Lung (tissue), 12 donors: ENCODE measurements around the gene HSD17B11. TPM values are rescaled to one million over a fixed set of nuclear protein-coding genes. Genes with fewer than 3 reads are reported as not detected.

Experiments
- ATAC-seq: fragments of 200-7000 bp; cut with Tn5 transposase; one replicate; pipeline ENCODE4 v1.9.1; 2020; ENCODE audit warnings: moderate number of reproducible peaks; ENCODE audit not compliant: insufficient read depth, low FRiP score
- DNase-seq, 3 donors: peaks; one replicate each; pipeline ENCODE4 v3.0.0-alpha.2; 2013 to 2017
- H3K27ac ChIP-seq, 2 donors: one replicate each; pipeline ENCODE4 v1.5.1; 2013; ENCODE audit warnings: mild to moderate bottlenecking in 2 of 2, moderate library complexity in 2 of 2, control low read depth in 1 of 2, inconsistent platforms in 1 of 2, low read depth in 1 of 2, low read length in 1 of 2
- H3K27me3 ChIP-seq, 3 donors: one replicate each; pipeline ENCODE4 v1.5.1; 2013; ENCODE audit warnings: low read length in 2 of 3; ENCODE audit not compliant: control insufficient read depth in 3 of 3, insufficient read depth in 3 of 3
- H3K36me3 ChIP-seq, 4 donors: one replicate each; pipeline ENCODE4 v1.5.1; 2013; ENCODE audit warnings: low read length in 4 of 4, mild to moderate bottlenecking in 1 of 4, moderate library complexity in 1 of 4; ENCODE audit not compliant: control insufficient read depth in 4 of 4, insufficient read depth in 4 of 4
- H3K4me1 ChIP-seq, 5 donors: one replicate each; pipeline ENCODE4 v1.5.1; 2013; ENCODE audit warnings: low read length in 5 of 5, mild to moderate bottlenecking in 2 of 5, moderate library complexity in 1 of 5; ENCODE audit not compliant: control insufficient read depth in 5 of 5, insufficient read depth in 5 of 5
- H3K4me3 ChIP-seq: one replicate; pipeline ENCODE4 v1.5.1; 2013; ENCODE audit warnings: mild to moderate bottlenecking, control low read depth, moderate library complexity
- H3K9ac ChIP-seq, 2 donors: one replicate each; pipeline ENCODE4 v1.5.1; 2013; ENCODE audit warnings: low read length in 2 of 2, control low read depth in 1 of 2; ENCODE audit not compliant: insufficient read depth in 1 of 2
- H3K9me3 ChIP-seq, 4 donors: one replicate each; pipeline ENCODE4 v1.5.1; 2013; ENCODE audit warnings: low read length in 3 of 4, mild to moderate bottlenecking in 1 of 4, moderate library complexity in 1 of 4; ENCODE audit not compliant: control insufficient read depth in 4 of 4, insufficient read depth in 3 of 4
- WGBS, 2 donors: extraction: QIAGEN DNeasy Blood & Tissue Kit; methylation state at CpG; one replicate each; pipeline ENCODE4 v1.1.7; 2013; 5-methylcytosine and 5-hydroxymethylcytosine counted together
- polyA plus RNA-seq, 2 donors: library from polyadenylated mRNA; stranded (reverse); fragments of 200-250 nt; gene quantifications; one replicate each; pipeline ENCODE4 v1.2.1, GENCODE V29; 2013
- total RNA-seq, 2 donors: library from RNA; depleted of rRNA in 1 of 2; stranded (reverse); fragments of >200 nt in 1 of 2; gene quantifications; one replicate each; pipeline ENCODE4 v1.2.1, GENCODE V29; 2014 to 2021
- TF ChIP-seq, protein P1 (sequence below): IDR thresholded peaks from 2 replicates; pipeline ENCODE4 v1.5.1; 2012; ENCODE audit warnings: mild to moderate bottlenecking; ENCODE audit errors: control extremely low read depth, extremely low read depth
- donor health status: control.
- donor health status: control.
- donor health status: Bipolar disorder and iron deficiency.
- donor health status: healthy.
- donor health status: DM: yes; HTN: yes; CAD: no.

Gene HSD17B11
- total and polyA plus RNA-seq, 4 donors, result 43.0 to 109 (median 55.4) TPM

DNA sequence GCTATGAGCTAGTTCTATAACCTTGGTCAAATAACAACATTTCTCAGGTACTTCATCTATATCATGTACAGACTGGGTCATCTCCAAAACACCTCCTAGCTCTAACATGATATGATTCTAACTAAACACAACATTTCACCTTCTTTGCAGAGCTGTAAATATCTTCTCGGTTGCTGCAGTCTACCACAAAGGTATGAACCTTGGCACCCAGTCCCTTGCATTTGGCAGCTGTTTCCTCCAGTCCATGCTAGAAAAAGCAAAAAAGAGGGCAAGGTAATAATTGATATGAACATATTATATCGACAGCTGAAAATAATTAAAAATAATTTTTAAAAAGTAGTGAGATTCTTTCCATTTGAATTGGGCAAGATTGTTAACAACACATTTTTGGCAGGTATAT lies 8.9 kb downstream of the HSD17B11 start:
- 65 to 76% methylated on average over 2 of the region's 2 CpGs for WGBS, 2 donors
- H3K9ac ChIP-seq, result no peak overlapping the region
- H3K27ac ChIP-seq, result no peak overlapping the region
- H3K9me3 ChIP-seq, result no peaks in the 10 kb centered on the region
- ATAC-seq, result no peak
- peaks cover 2 to 7% (median 4%) of the 10 kb centered on the region in 4 donors for H3K36me3 ChIP-seq
- H3K4me3 ChIP-seq, result no peak overlapping the region
- H3K4me1 ChIP-seq, result peaks cover 0 to 7% (median 0%) of the 10 kb centered on the region in 5 donors
- H3K27me3 ChIP-seq, result no peaks in the 10 kb centered on the region
- TF ChIP-seq, protein P1, sequence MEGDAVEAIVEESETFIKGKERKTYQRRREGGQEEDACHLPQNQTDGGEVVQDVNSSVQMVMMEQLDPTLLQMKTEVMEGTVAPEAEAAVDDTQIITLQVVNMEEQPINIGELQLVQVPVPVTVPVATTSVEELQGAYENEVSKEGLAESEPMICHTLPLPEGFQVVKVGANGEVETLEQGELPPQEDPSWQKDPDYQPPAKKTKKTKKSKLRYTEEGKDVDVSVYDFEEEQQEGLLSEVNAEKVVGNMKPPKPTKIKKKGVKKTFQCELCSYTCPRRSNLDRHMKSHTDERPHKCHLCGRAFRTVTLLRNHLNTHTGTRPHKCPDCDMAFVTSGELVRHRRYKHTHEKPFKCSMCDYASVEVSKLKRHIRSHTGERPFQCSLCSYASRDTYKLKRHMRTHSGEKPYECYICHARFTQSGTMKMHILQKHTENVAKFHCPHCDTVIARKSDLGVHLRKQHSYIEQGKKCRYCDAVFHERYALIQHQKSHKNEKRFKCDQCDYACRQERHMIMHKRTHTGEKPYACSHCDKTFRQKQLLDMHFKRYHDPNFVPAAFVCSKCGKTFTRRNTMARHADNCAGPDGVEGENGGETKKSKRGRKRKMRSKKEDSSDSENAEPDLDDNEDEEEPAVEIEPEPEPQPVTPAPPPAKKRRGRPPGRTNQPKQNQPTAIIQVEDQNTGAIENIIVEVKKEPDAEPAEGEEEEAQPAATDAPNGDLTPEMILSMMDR, result no peak
- no peak for DNase-seq

DNA sequence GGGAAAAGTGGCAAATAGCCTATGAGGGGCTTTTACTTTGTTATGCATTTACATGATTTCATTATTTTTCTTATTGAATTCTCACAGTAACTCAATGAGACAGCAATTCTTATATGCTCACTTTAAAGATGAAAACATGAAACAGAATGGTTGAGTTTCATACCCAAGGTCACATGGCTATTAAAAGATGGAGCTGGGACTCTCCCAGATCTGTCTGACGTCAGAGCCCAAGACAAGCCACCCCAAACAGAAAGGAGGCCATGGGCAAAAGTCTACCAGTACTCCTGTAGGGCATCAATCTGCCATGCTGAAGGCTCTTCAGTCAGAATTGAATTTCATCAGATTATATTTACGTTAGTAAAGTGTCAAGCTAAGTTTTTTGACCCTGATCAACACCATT lies 13.2 kb downstream of the HSD17B11 start:
- 81 to 87% methylated on average over 2 of the region's 2 CpGs for WGBS, 2 donors
- Histone ChIP-seq H3K27ac (no peak overlapping the region), H3K4me3 (no peak overlapping the region), H3K9me3 (no peaks in the 10 kb centered on the region), H3K36me3 (peaks cover 0 to 13% (median 4%) of the 10 kb centered on the region in 4 donors), H3K4me1 (peaks cover 0 to 4% (median 0%) of the 10 kb centered on the region in 5 donors), H3K9ac (no peak overlapping the region), H3K27me3 (no peaks in the 10 kb centered on the region)
- TF ChIP-seq, protein P1, result no peak
- ATAC-seq (no peak), DNase-seq (no peak)

DNA sequence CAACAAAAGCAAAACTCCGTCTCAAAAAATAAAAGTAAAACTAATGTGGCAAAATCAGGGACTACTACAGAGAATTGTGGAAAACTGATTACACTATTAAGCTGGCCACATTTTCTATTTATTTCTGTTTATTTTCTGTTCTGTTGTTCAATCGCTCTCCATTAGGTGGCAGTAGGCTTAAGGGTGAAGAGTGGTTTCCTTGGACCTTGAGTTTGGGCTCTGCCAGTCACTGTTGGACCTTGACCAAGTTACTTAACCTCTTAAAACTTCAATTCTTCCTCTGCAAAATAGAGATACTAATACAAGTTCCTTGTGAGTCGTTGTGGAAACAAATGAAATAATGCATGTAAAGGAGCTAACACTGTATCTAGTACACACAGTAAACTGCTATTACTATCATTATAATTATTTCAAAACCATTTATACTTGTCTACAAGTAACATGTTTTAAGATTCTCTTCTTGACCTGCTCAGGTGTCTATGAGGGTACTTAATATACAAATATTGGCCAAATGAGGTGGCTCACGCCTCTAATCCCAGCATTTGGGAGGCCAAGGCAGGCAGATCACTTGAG lies 15.2 kb downstream of the HSD17B11 start:
- Histone ChIP-seq H3K9me3 (no peaks in the 10 kb centered on the region), H3K36me3 (peaks cover 0 to 16% (median 8%) of the 10 kb centered on the region in 4 donors), H3K4me3 (no peak overlapping the region), H3K9ac (no peak overlapping the region), H3K4me1 (no peaks in the 10 kb centered on the region), H3K27ac (no peak overlapping the region), H3K27me3 (no peaks in the 10 kb centered on the region)
- TF ChIP-seq, protein P1, result peak; percentile 12
- 46 to 51% methylated on average over 4 of the region's 4 CpGs for WGBS, 2 donors
- DNase-seq (peak; percentile 29 to 88 (median 82)), ATAC-seq (peak; percentile 84)

DNA sequence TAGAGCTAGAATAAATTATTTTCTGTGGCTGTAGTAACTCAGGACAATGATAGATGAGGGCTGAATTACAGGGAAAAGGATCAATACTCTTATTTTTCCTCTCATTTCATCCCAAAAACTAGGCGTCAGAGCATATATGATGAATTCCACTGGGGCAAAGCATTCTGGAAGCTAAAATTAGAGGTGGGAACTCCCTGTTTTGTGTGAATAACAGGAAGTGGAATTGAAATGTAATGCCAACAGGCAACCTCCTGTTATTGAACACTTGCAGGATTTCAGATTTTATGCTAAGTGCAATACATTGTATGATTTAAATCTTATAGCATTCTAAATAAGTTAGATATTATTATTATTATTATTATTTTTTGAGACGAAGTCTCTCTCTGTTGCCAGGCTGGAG lies 20.9 kb downstream of the HSD17B11 start:
- no peak overlapping the region for H3K27ac ChIP-seq

More for the DNA sequence above, 20.9 kb downstream of the HSD17B11 start:
- TF ChIP-seq, protein P1, result no peak
- no peak for DNase-seq
- WGBS, 2 donors, result 74 to 84% methylated on average over 2 of the region's 2 CpGs
- no peaks in the 10 kb centered on the region for H3K4me1 ChIP-seq
- H3K9ac ChIP-seq, result no peak overlapping the region
- no peaks in the 10 kb centered on the region for H3K9me3 ChIP-seq
- peaks cover 0 to 32% (median 16%) of the 10 kb centered on the region in 4 donors for H3K36me3 ChIP-seq
- H3K27me3 ChIP-seq, result no peaks in the 10 kb centered on the region
- H3K4me3 ChIP-seq, result no peak overlapping the region
- ATAC-seq, result no peak
